Measurements from ENCODE around the gene STUB1.

STUB1 gene

GRCh38 chr16:667113-667779, 13.0 kb upstream of the STUB1 start:
- DNase-seq (ENCODE audit: low read depth): no peak

DNA sequence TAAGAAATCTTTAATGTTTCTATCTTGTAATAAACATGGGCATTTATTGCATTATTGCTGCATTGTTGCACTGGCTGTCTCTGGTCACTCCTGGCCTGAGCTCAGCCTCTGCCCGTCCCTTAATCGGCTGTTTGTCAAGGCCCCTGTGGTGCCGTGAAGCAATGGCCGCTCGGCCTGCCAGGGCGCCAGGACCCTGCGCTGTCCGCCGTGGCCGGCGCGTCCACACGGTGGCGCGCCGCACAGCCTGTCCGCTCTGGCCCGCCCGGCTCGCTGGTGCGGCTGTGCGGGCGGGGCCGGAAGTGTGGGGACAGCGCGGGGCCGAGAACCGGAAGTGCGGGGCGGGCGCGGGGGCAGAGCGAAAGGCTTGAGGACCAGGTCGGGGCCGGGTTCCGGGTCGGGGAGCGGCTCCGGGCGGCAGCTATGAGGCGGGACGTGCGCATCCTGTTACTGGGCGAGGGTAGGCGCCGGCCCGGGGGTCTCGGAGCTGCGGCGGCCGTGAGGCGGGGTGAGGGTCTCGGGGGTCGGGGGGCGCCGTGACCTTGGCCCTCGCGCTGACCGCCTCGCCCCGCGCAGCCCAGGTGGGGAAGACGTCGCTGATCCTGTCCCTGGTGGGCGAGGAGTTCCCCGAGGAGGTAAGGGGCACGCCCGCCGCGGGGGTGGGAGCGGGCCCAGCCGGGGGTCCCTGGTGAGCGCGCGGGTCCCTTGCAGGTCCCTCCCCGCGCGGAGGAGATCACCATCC, 12.3 kb upstream of the STUB1 start, which contains the start of gene RHOT2:
Gene RHOT2 (plus strand): TSS at position 353 of the 739 bp plus-strand sequence. CDS start 68 bp downstream, at position 421.
- DNase-seq (ENCODE audit: low read depth): peak; percentile 81

- no peak for DNase-seq (ENCODE audit: low read depth)
Measured at GRCh38 chr16:668519-669171, 11.6 kb upstream of the STUB1 start.

DNA sequence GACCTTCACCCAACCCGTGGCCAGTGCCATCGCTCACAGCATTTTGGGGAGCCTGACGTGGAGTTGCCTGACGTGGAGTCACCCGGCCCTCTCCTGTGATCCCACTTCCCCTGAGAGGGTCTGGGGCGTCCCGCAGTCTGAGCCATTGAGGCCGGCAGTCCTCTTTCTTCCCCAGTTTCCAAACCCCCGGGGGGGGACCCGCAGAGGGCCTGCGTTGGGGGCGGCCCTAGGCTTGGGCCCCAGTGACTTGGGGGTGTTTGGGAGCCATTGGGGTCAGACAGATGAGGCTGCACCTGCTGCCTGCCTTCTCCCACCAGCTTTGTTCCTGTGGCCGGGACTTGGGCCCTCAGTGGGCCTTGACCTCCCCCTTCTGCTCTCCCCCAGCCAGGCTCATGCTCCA, 10.5 kb upstream of the STUB1 start:
- no peak for DNase-seq (ENCODE audit: low read depth)

- no peak for DNase-seq (ENCODE audit: low read depth)
Measured at GRCh38 chr16:670485-671352, 9.5 kb upstream of the STUB1 start.

DNA sequence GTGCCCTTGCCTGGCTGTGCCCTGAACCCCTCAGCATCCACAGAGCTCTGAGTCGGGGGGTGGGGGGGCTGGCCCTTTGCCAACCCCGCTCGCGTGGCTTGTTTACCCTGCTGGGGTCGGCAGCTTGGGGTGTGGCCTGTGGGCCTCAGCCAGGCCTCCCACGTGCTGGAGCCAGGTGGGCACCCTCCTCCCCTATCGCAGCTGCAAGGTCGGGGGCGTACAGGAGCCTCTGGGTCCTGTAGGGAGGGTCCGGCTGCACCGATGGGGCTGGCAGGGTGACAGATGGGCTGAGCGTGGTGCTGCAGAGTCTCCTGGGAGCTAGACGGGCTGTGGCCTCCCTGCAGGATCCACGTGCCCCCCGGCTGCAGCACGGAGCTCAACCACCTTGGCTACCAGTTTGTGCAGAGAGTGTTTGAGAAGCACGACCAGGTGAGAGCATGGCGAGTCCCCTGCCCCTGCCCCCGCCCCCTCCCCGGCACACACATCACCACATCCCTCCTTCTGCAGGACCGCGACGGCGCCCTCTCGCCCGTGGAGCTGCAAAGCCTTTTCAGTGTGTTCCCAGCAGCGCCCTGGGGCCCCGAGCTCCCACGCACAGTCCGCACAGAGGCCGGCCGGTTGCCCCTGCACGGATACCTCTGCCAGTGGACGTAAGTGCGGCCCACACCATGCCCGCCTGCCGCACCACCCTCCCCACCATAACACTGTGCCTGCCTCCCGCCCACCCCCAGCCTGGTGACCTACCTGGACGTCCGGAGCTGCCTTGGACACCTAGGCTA, 8.7 kb upstream of the STUB1 start:
- DNase-seq (ENCODE audit: low read depth): no peak

- DNase-seq (ENCODE audit: low read depth): no peak
Measured at GRCh38 chr16:672371-672770, 7.8 kb upstream of the STUB1 start.

- DNase-seq (ENCODE audit: low read depth): no peak
Measured at GRCh38 chr16:672851-673250, 7.4 kb upstream of the STUB1 start.

DNA sequence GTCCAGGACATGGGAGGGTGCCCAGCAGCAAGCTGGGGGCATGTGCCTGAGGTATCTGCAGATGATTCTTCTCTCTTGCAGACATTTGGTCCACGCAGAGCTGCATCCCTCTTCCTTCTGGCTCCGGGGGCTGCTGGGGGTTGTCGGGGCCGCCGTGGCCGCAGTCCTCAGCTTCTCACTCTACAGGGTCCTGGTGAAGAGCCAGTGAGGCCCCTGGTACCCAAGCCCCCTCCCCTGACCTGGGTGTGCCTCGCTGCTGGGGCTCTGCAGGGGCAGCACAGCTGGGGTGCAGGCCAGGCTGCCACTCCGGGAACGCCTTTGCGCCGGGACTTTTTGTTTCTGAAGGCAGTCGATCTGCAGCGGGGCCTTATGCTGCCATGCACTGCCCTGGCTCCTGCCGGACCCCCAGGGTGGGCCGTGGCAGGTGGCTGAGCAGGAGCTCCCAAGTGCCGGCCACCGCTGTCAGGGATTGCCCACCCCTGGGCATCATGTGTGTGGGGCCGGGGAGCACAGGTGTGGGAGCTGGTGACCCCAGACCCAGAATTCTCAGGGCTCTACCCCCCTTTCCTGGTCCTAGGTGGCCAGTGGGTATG, 6.7 kb upstream of the STUB1 start:
- no peak for DNase-seq (ENCODE audit: low read depth)

DNA sequence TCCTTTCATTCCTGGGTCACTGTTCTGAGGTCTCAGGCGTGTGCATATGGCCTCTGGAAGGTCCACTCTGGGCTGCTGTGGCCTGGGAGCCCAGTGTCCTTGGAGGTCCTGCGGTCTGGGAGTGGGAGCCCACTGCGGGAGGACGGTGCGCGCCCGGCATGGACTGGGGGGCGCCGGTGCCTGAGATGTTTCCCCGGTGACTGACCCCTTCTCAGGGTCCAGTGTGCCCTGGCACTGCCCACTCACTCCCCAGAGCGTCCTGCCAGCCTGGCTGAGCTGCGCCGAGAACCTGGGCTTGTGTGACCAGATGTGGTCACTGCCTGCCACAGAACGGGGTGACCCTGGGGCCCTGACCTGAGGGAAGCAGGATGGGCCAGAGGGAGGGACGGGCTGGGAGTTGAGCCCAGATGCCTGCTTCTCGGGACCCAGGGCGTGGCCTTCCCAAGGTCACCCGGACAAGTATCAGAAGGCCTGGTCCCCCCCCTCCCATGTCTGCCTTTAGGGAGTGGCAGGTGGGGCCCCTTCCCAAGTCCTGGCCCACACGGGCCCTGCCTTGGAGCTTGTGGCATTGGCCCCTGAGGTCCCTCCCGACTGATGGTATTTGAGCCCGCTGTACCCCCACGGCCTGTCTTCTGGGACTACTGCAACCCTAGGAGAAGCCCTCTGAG, 5.9 kb upstream of the STUB1 start:
- no peak for DNase-seq (ENCODE audit: low read depth)

GRCh38 chr16:674968-675883, 5.0 kb upstream of the STUB1 start, which contains the start of gene RHBDL1:
Gene RHBDL1, plus strand, starts transcription at chr16:675671. Its CDS starts 120 bp downstream, at chr16:675791.
- peak; percentile 55 for DNase-seq (ENCODE audit: low read depth)

GRCh38 chr16:675884-676564, 4.2 kb upstream of the STUB1 start:
- DNase-seq (ENCODE audit: low read depth): no peak

GRCh38 chr16:676565-676902, 3.7 kb upstream of the STUB1 start:
- DNase-seq (ENCODE audit: low read depth): no peak

DNA sequence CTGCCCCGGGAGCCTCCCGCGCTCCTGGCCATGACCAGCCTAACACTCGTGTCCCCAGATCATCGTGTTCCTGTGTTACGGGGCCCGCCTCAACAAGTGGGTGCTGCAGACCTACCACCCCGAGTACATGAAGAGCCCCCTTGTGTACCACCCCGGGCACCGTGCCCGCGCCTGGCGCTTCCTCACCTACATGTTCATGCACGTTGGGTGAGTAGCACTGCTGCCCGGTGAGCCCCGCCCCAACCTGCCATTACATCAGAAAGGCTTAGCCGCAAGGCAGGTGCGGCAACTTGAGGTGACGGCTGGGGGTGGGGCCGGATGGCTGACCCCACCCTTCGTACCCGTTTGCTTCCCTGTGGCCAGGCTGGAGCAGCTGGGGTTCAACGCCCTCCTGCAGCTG, 3.3 kb upstream of the STUB1 start:
- DNase-seq (ENCODE audit: low read depth): no peak

DNA sequence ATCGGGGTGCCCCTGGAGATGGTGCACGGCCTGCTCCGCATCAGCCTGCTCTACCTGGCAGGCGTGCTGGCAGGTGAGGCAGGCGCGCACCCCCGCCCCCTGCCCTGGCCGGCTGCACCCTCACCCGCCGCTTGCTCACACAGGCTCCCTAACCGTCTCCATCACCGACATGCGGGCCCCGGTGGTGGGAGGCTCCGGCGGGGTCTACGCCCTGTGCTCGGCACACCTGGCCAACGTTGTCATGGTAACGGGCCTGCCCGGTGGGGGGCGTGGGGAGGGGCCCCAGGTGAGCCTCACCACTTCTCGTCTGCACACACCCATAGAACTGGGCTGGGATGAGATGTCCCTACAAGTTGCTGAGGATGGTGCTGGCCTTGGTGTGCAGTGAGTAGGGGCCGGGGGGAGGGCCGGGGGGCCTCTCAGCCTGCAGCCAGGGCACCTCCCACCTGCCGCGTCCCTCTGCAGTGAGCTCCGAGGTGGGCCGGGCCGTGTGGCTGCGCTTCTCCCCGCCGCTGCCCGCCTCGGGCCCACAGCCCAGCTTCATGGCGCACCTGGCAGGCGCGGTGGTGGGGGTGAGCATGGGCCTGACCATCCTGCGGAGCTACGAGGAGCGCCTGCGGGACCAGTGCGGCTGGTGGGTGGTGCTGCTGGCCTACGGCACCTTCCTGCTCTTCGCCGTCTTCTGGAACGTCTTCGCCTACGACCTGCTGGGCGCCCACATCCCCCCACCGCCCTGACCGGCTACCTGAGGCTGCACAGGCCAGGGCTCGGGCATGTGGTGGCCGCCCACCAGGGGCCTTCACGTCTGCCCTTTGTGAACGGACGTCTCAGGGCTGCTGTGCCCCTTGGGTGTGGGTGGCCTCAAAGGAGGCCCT, 2.7 kb upstream of the STUB1 start:
- DNase-seq (ENCODE audit: low read depth): no peak

DNA sequence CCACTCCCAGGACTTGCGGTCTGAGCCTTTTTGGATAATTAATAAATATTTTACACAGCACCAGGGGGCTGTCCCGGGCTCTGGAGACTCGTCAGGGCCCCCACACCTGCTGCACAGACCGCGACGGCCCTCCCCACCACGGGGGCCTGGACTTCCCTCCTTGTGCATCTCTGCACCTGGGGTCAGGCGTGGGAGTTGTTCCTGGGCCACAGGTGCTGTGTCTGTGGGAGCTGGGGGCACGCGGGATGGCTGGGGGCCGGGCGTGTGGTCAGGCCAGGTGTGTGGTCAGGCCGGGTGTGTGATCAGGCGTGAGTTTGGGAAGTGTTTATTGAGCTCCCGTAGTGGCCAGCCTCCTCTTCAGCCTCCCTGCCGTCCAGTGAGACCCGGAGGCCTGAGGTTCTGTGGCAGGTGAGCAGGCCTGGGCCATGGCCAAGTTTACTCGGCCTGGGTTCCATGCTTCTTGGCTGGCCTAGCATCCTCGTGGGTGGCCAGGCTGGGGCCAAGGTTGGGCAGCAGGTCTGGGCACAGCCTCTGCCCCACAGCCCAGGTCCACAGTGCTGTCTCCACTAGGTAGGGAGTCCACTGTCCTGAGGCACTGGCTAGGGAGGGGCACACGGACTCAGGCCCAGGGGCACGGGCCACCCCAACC, 1.9 kb upstream of the STUB1 start:
- no peak for DNase-seq (ENCODE audit: low read depth)

All from amniotic epithelial cell (primary cell).